Pancreas (tissue), 10 donors: Measurements from ENCODE around the gene PLXNA3. TPM values are rescaled to one million over a fixed set of nuclear protein-coding genes. Genes with fewer than 3 reads are reported as not detected.

Source experiments
- ATAC-seq, 4 donors: fragments of 200-7000 bp; cut with Tn5 transposase; one replicate each; pipeline versions ENCODE4 v1.8.0 to v1.9.1; 2020; ENCODE audit warnings: mild to moderate bottlenecking in 4 of 4, moderate library complexity in 4 of 4
- DNase-seq, 6 donors: peaks; one replicate each; pipeline ENCODE4 v3.0.0-alpha.2; 2020
- FAIRE-seq: peaks from 2 replicates; lab custom pipeline; 2012; peaks lifted over from hg19 to GRCh38; lab: Jason Lieb, UNC
- H3K27ac ChIP-seq, 4 donors: fragments of 200-600 bp; sonication (generic); 1 replicate in 3 of 4; 2 replicates in 1 of 4; pipeline versions ENCODE4 v1.5.0 to v1.8.0; 2020
- H3K27me3 ChIP-seq, 4 donors: fragments of 200-600 bp; one replicate each; pipeline ENCODE4 v1.8.0; 2021
- H3K36me3 ChIP-seq, 3 donors: fragments of 200-600 bp; sonication (generic) in 1 of 3; one replicate each; pipeline versions ENCODE4 v1.5.0 to v1.8.0; 2020 to 2021
- H3K4me1 ChIP-seq, 3 donors: fragments of 200-600 bp; one replicate each; pipeline ENCODE4 v1.8.0; 2021
- H3K4me3 ChIP-seq, 4 donors: fragments of 200-600 bp; sonication (generic) in 2 of 4; one replicate each; pipeline versions ENCODE4 v1.5.0 to v1.8.0; 2020 to 2021
- H3K9me3 ChIP-seq, 4 donors: fragments of 200-600 bp; one replicate each; pipeline ENCODE4 v1.8.0; 2021
- WGBS, 2 donors: extraction: QIAGEN DNeasy Blood & Tissue Kit; methylation state at CpG; one replicate each; pipeline ENCODE4 v1.1.7; 2013; 5-methylcytosine and 5-hydroxymethylcytosine counted together
- intact Hi-C, 3 donors: fragments of 100-400 bp; cut with DNase I; formaldehyde crosslinking; loops; one replicate each; pipeline versions ENCODE4 v1.11.1 to v1.14.2; 2022
- polyA plus RNA-seq, 2 donors: library from polyadenylated mRNA; stranded (reverse); fragments of 200-250 nt; gene quantifications; one replicate each; pipeline ENCODE4 v1.2.3, GENCODE V29; 2013
- total RNA-seq, 6 donors: library from RNA; stranded (reverse); fragmentation: NEBNext Ultra II Directional in 4 of 6; extraction: Animal tissue kit (Norgen Biotek cat#: 25700) in 4 of 6; gene quantifications; one replicate each; pipeline versions ENCODE4 v1.2.1 to v1.2.4, GENCODE V29; 2021 to 2023
- TF ChIP-seq, protein P1 (sequence below), 4 donors: fragments of 200-600 bp; sonication (generic) in 3 of 4; IDR thresholded peaks; one replicate each; pipeline versions ENCODE4 v1.5.0 to v1.8.0; 2021; ENCODE audit warnings: antibody characterized with exemption in 4 of 4
- donor health status: healthy with polysubstance abuse.
- donor health status: DM: no; HTN: no; CAD: no; lungs with moderate emphysema.
- donor health status: DM: no; HTN: no; CAD: no.
- donor health status: control.
- donor health status: control.
- donor health status: Bipolar disorder and iron deficiency.
- donor health status: DM: yes; HTN: yes; CAD: no.
- donor health status: DM: no; HTN: no; CAD: no.
- donor health status: DM: no; HTN: no; CAD: no.
- donor health status: DM: yes; HTN: yes; CAD: no.

Gene PLXNA3
- total and polyA plus RNA-seq, 8 donors: 10.5 to 40.7 (median 16.3) TPM

DNA sequence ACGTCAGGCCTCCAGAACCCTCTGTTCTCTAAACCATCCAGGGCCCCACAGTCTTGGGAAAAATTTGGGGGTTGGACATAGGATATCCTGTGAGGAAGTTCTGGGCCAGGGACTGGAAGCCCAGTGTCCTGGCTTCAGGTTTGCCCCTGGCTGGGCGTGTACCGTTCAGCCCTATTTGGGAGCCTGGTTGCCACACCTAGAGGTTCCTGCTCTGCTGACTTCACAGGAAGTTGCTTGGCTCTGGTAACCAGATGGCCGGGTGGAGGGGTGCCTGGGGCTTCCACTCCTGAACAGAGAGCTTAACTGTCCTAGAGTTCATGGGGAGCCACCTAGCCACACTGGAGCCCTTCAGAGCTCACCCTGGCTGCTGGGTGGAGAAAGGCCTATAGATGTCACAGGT is 45.6 kb upstream of the PLXNA3 start:
- Histone ChIP-seq H3K27me3 (no peaks in the 10 kb centered on the region), H3K4me1 (no peaks in the 10 kb centered on the region), H3K4me3 (peak overlapping the region in 3 of 4 donors; percentile 46 to 66 (median 46)), H3K27ac (peak overlapping the region in 2 of 4 donors; percentile 76 to 84), H3K36me3 (no peaks in the 10 kb centered on the region), H3K9me3 (no peaks in the 10 kb centered on the region)
- ATAC-seq (no peak), FAIRE-seq (no peak), DNase-seq (no peak)
- TF ChIP-seq, protein P1, sequence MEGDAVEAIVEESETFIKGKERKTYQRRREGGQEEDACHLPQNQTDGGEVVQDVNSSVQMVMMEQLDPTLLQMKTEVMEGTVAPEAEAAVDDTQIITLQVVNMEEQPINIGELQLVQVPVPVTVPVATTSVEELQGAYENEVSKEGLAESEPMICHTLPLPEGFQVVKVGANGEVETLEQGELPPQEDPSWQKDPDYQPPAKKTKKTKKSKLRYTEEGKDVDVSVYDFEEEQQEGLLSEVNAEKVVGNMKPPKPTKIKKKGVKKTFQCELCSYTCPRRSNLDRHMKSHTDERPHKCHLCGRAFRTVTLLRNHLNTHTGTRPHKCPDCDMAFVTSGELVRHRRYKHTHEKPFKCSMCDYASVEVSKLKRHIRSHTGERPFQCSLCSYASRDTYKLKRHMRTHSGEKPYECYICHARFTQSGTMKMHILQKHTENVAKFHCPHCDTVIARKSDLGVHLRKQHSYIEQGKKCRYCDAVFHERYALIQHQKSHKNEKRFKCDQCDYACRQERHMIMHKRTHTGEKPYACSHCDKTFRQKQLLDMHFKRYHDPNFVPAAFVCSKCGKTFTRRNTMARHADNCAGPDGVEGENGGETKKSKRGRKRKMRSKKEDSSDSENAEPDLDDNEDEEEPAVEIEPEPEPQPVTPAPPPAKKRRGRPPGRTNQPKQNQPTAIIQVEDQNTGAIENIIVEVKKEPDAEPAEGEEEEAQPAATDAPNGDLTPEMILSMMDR (IDR thresholded peaks at IDR 0.05): no peak
- 24 to 47% methylated on average over 4 of the region's 4 CpGs for WGBS, 2 donors
- intact Hi-C loops: no loop called here

DNA sequence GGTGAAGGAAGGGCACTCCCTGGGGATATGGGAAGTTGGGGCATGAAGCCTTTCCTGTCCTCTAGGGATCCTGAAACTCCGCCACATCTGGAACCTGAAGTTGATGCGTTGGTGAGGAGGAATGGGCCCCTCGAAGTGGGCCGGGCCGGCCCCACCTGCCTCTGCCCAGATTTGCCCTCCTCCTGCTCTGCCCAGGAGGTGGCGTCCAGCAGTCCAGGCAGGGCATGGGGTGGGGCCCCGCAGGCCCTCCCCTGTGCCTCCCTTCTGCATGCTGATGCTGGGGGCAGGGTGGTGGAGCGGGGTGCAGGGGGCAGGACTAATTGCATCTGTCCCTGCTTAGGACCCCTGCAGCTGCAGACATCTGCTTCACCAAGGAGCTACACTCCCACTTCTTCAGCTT is 44.9 kb upstream of the PLXNA3 start:
- Histone ChIP-seq H3K36me3 (no peaks in the 10 kb centered on the region), H3K27me3 (no peaks in the 10 kb centered on the region), H3K4me1 (no peaks in the 10 kb centered on the region), H3K4me3 (no peak overlapping the region), H3K9me3 (no peaks in the 10 kb centered on the region), H3K27ac (no peak overlapping the region)
- TF ChIP-seq, protein P1 (IDR thresholded peaks at IDR 0.05): no peak
- FAIRE-seq (no peak), ATAC-seq (no peak), DNase-seq (no peak)
- intact Hi-C loops: no loop called here
- 61 to 71% methylated on average over 8 of the region's 8 CpGs for WGBS, 2 donors

DNA sequence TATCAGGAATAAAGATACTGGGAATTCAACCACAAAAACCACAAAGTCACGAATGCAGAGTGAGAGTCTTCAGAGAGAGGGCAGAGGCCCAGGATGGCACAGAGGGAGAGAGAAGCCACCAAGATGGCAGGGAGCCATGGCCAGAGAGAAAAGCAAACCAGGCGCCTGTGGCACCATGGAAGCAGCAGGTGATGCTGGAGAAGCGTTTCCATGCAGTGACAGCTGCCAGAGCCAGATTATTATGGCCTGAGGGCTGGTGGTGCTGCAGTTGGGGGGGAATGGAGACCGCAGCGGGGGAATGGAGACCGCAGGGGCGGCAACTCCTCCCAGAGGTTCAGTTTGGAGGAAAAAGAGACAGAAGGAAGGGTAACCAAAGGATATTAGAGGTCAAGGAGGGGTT is 40.9 kb upstream of the PLXNA3 start:
- DNase-seq: no peak
- WGBS, 2 donors: 71 to 87% methylated on average over 7 of the region's 7 CpGs
- TF ChIP-seq, protein P1 (IDR thresholded peaks at IDR 0.05): no peak
- Histone ChIP-seq H3K27ac (no peak overlapping the region), H3K27me3 (no peaks in the 10 kb centered on the region), H3K36me3 (no peaks in the 10 kb centered on the region), H3K4me3 (no peak overlapping the region), H3K4me1 (no peaks in the 10 kb centered on the region), H3K9me3 (no peaks in the 10 kb centered on the region)
- no peak for FAIRE-seq
- no peak for ATAC-seq
- intact Hi-C loops: no loop called here

DNA sequence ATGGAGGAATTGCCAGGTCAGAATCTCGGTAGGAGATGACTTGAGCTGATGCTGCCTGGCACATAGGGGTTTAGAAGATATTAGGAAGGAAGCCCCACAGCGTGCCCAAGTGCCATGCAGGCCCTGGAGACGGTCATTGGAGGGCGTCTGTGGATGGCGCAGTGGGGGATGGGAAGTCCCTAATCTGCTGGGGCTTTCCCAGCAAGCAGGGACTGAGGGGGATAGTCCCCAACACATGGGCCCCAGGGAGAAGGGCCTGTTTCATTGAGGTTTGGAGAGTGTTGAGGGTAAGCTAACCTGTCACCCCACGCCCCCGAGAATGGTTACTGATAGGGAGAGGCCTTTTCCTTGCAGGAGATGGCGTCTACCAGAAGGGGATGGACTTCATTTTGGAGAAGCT is 38.9 kb upstream of the PLXNA3 start:
- Histone ChIP-seq H3K27ac (no peak overlapping the region), H3K4me1 (no peaks in the 10 kb centered on the region), H3K36me3 (no peaks in the 10 kb centered on the region), H3K9me3 (no peaks in the 10 kb centered on the region), H3K27me3 (no peaks in the 10 kb centered on the region), H3K4me3 (no peak overlapping the region)
- intact Hi-C loops: no loop called here
- TF ChIP-seq, protein P1 (IDR thresholded peaks at IDR 0.05): no peak
- FAIRE-seq: no peak
- DNase-seq: no peak
- WGBS, 2 donors: 80 to 92% methylated on average over 8 of the region's 8 CpGs
- no peak for ATAC-seq

DNA sequence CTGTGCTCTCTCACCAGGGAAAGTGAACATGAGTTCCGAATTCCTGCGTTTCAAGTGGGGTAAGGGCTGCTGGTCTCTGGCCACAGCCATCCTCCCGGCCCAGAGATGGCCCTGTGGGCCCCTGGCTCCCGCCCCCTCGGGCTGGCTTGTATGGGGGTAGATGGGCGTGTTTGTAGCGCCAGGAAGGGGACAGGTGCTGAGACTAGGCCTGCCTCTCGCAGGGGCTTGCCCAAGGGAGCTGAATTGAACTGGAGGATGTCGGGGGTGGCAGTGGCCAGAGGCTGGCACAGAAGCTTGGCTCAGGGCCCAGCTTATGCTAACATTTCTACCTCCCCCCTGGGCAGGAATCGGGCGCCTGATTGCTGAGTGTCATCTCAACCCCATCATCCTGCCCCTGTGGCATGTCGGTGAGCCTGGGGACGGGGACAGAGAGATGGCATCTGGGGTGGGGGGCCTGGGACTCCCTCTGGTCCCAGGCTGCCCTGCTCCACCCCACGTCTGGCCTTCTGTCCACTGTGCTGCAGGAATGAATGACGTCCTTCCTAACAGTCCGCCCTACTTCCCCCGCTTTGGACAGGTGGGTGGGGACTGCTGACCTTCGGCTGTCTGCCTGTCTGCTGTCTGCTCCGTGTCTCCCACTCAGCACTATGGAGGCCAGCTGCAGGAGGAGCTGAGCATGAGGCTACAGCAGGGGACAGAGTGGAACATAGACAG is 38.2 kb upstream of the PLXNA3 start:
- TF ChIP-seq, protein P1 (IDR thresholded peaks at IDR 0.05): no peak
- Histone ChIP-seq H3K36me3 (no peaks in the 10 kb centered on the region), H3K4me3 (no peak overlapping the region), H3K9me3 (no peaks in the 10 kb centered on the region), H3K27me3 (no peaks in the 10 kb centered on the region), H3K27ac (no peak overlapping the region), H3K4me1 (no peaks in the 10 kb centered on the region)
- DNase-seq (no peak), FAIRE-seq (no peak), ATAC-seq (peak in 3 of 4 donors; percentile 21 to 30 (median 27))
- intact Hi-C loops: no loop called here
- WGBS, 2 donors: 59 to 67% methylated on average over 18 to 19 of the region's 19 CpGs
